Stimulated activated naive B cell treated with anti-CD40 and anti-IgM and Interleukin-4, amounts not matched to agents 10 μg/mL and 1 μg/mL and 100 μg/mL, for 72 hours (primary cell): ENCODE measurements around the gene KCNIP3.

Experiments
- ATAC-seq, 2 donors: fragments of 150-1000 bp; cut with Tn5 transposase; replicated peaks; 2 replicates each; pipeline ENCODE4 v1.10.0; 2021; ENCODE audit warnings: moderate library complexity in 1 of 2
- DNase-seq: peaks from one replicate; pipeline ENCODE4 v3.0.0; 2021
- H3K27ac Mint-ChIP-seq: one replicate; pipeline ENCODE4 v1.8.0; 2022; ENCODE audit warnings: mild to moderate bottlenecking, mixed read lengths
- H3K27me3 Mint-ChIP-seq, 2 donors: one replicate each; pipeline ENCODE4 v1.8.0; 2022; ENCODE audit warnings: mixed read lengths in 2 of 2
- H3K36me3 Mint-ChIP-seq, 2 donors: one replicate each; pipeline ENCODE4 v1.8.0; 2022; ENCODE audit warnings: mixed read lengths in 2 of 2, mild to moderate bottlenecking in 1 of 2
- H3K4me1 Mint-ChIP-seq, 2 donors: one replicate each; pipeline ENCODE4 v1.8.0; 2022; ENCODE audit warnings: mixed read lengths in 2 of 2, mild to moderate bottlenecking in 1 of 2
- H3K4me3 Mint-ChIP-seq, 2 donors: one replicate each; pipeline ENCODE4 v1.8.0; 2022; ENCODE audit warnings: mild to moderate bottlenecking in 2 of 2, mixed read lengths in 2 of 2, moderate library complexity in 1 of 2
- H3K9me3 Mint-ChIP-seq, 2 donors: one replicate each; pipeline ENCODE4 v1.8.0; 2022; ENCODE audit warnings: mixed read lengths in 2 of 2, mild to moderate bottlenecking in 1 of 2

The KCNIP3 gene

DNA sequence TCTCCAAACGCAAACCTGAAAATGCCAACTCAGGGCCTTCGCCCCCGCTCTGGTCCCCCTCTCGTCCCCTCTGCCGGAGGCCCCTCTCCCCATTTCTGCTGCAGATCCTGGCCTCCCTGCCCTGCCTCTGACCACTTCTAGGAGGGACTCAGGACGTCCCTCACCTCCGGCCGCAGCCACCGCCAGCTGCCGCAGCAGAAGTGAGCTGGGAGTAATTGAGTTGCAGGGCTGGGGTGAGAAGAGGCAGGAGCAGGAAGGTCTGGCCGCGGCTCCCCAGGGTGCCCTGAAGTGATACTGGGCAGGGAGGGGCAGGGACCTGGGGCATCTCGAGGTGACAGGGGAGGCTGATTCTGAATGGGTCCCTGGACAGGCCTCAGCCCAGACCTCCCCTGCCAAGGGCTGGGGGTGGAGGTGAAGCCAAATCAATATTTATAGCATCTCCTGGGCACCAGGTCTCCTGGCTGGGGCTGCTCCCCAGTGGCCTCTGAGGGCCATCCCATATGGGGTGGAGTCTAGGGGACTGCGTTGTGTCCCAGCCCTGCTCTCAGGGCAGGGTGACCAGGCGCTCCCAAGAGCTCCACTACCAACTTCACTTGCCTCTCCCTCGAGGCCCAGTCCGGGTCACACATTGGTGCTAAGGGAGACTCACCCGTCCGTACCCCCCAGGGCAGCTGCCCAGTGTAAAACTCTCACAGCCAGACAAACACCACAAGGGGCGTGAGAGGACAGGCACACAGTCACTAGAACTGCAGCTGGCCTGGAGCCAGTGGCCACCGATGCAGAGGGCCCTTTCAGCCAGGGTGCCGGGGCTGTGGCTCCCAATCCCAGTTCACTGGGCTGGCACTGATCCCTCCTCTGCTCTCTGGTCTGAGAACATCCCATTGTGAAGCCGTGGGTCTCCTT, 33.0 kb downstream of the KCNIP3 start:
- peaks cover 5% of the 10 kb centered on the region in 2 donors for H3K9me3 Mint-ChIP-seq
- H3K4me1 Mint-ChIP-seq = no peaks in the 10 kb centered on the region
- no peak overlapping the region for H3K4me3 Mint-ChIP-seq
- H3K27me3 Mint-ChIP-seq = peaks cover 0 to 7% of the 10 kb centered on the region in 2 donors
- ATAC-seq (no peak), DNase-seq (no peak)
- H3K36me3 Mint-ChIP-seq = no peaks in the 10 kb centered on the region
- H3K27ac Mint-ChIP-seq = no peak overlapping the region

GRCh38 chr2:95330794-95331338, 33.7 kb downstream of the KCNIP3 start:
- Mint-ChIP-seq H3K27ac (no peak overlapping the region), H3K27me3 (peaks cover 0 to 7% of the 10 kb centered on the region in 2 donors), H3K4me1 (no peaks in the 10 kb centered on the region), H3K9me3 (peaks cover under 1 to 1% of the 10 kb centered on the region in 2 donors), H3K36me3 (no peaks in the 10 kb centered on the region), H3K4me3 (no peak overlapping the region)
- ATAC-seq = no peak
- no peak for DNase-seq

- Mint-ChIP-seq H3K27me3 (peaks cover 0 to 7% of the 10 kb centered on the region in 2 donors), H3K4me3 (no peak overlapping the region), H3K9me3 (no peaks in the 10 kb centered on the region), H3K27ac (no peak overlapping the region), H3K36me3 (no peaks in the 10 kb centered on the region), H3K4me1 (no peaks in the 10 kb centered on the region)
- no peak for ATAC-seq
- DNase-seq = no peak
Observed at GRCh38 chr2:95331606-95332005, 34.5 kb downstream of the KCNIP3 start.

DNA sequence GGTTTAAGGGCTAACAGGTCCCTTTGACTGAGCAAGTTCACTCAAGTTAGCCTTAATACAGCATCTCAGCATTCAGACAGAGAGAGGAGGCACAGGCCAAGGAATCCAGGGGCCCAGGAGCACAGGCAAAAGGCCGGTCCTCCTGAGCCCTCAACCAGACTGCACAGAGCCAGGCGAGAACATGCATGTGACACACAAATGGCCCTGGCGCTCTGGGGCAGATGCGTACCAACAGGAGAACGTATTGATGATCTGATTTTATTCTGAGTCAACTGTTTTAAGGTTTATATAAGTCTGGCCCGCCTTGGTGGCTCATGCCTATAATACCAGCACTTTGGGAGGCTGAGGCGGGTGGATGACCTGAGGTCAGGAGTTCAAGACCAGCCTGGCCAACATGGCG, 34.9 kb downstream of the KCNIP3 start:
- Mint-ChIP-seq H3K36me3 (no peaks in the 10 kb centered on the region), H3K27me3 (peaks cover 0 to 7% of the 10 kb centered on the region in 2 donors), H3K9me3 (no peaks in the 10 kb centered on the region), H3K27ac (no peak overlapping the region), H3K4me3 (no peak overlapping the region), H3K4me1 (no peaks in the 10 kb centered on the region)
- ATAC-seq (no peak), DNase-seq (no peak)

DNA sequence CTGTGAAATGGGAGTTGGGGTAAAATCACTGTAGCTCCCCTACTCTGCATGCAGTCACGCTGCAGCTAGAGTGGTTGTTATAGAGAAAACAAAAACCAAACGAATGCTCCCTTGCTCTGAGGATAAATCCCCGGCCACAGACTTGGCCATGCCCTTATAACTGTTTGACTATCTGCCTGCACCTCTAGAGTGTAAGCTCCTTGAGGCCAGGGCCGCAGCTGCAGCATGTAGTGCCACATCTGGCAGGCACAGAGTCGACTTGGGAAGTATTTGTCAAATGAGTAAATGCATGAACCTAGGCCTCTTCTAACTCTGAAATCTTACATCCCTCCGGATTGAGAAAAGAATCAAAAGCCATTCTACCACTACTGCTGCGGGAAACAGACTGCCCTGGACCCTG, 35.9 kb downstream of the KCNIP3 start:
- H3K9me3 Mint-ChIP-seq = no peaks in the 10 kb centered on the region
- no peaks in the 10 kb centered on the region for H3K4me1 Mint-ChIP-seq
- H3K27me3 Mint-ChIP-seq = peaks cover 5 to 11% of the 10 kb centered on the region in 2 donors
- ATAC-seq (no peak), DNase-seq (no peak)
- H3K27ac Mint-ChIP-seq = no peak overlapping the region
- no peaks in the 10 kb centered on the region for H3K36me3 Mint-ChIP-seq
- no peak overlapping the region for H3K4me3 Mint-ChIP-seq

DNA sequence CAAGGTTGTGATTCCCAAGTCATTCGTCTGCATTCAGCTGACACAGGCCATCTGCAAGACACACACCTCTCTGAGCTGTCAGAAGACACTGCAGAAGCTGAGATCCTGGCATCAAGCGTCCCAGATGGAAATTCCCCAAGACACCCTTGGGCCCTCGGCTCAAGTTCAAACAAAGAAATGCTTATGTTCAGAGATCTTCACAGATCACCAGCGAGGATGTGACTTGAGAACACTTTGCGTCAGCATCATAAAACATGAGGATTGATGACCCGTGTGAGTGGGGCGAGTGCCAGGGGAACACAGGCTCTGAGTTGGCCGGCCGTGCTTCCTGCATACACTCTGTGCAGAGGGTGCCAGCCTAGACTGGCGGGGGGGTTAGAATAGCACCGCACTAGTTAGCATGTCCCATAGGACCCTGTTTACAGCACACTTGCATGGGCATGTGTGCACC, 36.8 kb downstream of the KCNIP3 start:
- ATAC-seq (no peak), DNase-seq (no peak)
- no peaks in the 10 kb centered on the region for H3K4me1 Mint-ChIP-seq
- H3K27me3 Mint-ChIP-seq = peaks cover 5 to 11% of the 10 kb centered on the region in 2 donors
- H3K36me3 Mint-ChIP-seq = no peaks in the 10 kb centered on the region
- H3K27ac Mint-ChIP-seq = no peak overlapping the region
- H3K4me3 Mint-ChIP-seq = no peak overlapping the region
- no peaks in the 10 kb centered on the region for H3K9me3 Mint-ChIP-seq

DNA sequence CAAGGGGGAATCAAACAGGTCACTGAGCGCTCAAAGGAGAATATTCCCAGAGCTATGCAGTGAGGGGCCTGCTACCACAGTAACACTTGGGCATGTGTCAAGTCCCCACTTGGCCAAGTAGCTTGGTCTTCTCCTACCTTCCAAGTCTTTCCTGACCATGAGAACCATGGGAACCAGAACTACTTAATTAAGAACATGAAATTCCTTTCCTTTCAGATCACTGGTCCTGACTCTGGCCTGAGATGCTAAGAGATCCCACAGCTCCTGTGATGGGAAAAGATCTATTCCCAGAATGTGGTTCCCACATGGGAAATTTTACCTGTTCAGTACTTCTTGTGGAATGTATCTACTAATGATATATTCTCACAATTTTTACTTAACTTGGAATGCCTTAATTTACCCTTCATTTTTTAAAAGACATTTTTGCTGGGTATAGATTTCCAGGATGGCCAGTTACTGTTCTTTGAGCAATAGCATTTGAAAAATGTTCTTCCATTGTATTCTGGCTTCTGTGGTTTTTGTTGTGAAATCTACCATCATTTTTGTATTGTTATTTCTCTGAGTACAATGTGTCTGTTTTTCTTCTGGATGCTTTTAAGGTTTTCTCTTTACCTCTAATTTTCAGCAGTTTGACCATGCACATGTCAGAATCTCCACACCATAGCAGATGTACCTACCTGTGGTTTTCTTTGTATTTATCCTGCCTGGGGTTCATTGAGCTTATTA, 37.9 kb downstream of the KCNIP3 start:
- ATAC-seq = no peak
- Mint-ChIP-seq H3K27me3 (peaks cover 11% of the 10 kb centered on the region in 2 donors), H3K4me3 (no peak overlapping the region), H3K36me3 (no peaks in the 10 kb centered on the region), H3K27ac (no peak overlapping the region), H3K4me1 (no peaks in the 10 kb centered on the region), H3K9me3 (no peaks in the 10 kb centered on the region)
- no peak for DNase-seq

GRCh38 chr2:95336406-95336805, 39.3 kb downstream of the KCNIP3 start:
- Mint-ChIP-seq H3K9me3 (no peaks in the 10 kb centered on the region), H3K27me3 (peaks cover 11 to 18% of the 10 kb centered on the region in 2 donors), H3K4me3 (no peak overlapping the region), H3K36me3 (no peaks in the 10 kb centered on the region), H3K4me1 (no peaks in the 10 kb centered on the region), H3K27ac (no peak overlapping the region)
- ATAC-seq = no peak
- DNase-seq = no peak

GRCh38 chr2:95337829-95338228, 40.7 kb downstream of the KCNIP3 start:
- Mint-ChIP-seq H3K4me3 (no peak overlapping the region), H3K36me3 (no peaks in the 10 kb centered on the region)

GRCh38 chr2:95342556-95343320, 45.6 kb downstream of the KCNIP3 start:
- H3K36me3 Mint-ChIP-seq = no peaks in the 10 kb centered on the region
- DNase-seq (no peak), ATAC-seq (no peak)
- H3K9me3 Mint-ChIP-seq = no peaks in the 10 kb centered on the region
- H3K27ac Mint-ChIP-seq = no peak overlapping the region
- peaks cover 31 to 62% of the 10 kb centered on the region in 2 donors for H3K27me3 Mint-ChIP-seq
- peaks cover 3 to 11% of the 10 kb centered on the region in 2 donors for H3K4me1 Mint-ChIP-seq
- no peak overlapping the region for H3K4me3 Mint-ChIP-seq

More at GRCh38 chr2:95337829-95338228, 40.7 kb downstream of the KCNIP3 start:
- Mint-ChIP-seq H3K27me3 (peaks cover 19 to 29% of the 10 kb centered on the region in 2 donors), H3K4me1 (no peaks in the 10 kb centered on the region), H3K9me3 (no peaks in the 10 kb centered on the region), H3K27ac (no peak overlapping the region)
- no peak for DNase-seq
- no peak for ATAC-seq

- no peaks in the 10 kb centered on the region for H3K36me3 Mint-ChIP-seq
- H3K9me3 Mint-ChIP-seq = no peaks in the 10 kb centered on the region
- ATAC-seq = no peak
Observed at GRCh38 chr2:95343429-95344214, 46.5 kb downstream of the KCNIP3 start.

DNA sequence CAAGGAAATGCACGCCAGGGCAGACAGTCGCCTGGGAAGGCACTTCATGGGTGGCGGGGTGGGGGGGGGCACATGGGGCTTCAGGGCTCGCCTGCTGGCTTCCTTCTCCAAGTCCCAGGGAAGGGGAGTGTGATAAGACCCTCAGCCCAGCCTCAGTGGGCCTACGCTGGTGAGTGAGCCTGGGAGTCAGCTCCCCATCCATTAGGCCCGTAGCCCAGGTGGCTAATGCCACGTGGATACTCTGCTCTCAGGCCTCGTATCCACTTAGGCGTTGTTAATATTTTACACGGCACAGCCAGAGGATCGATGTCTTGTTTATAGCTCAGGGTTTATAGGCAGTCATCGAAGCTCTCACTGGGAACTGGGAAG, 47.1 kb downstream of the KCNIP3 start:
- no peak overlapping the region for H3K4me3 Mint-ChIP-seq
- H3K27me3 Mint-ChIP-seq = peaks cover 38 to 72% of the 10 kb centered on the region in 2 donors

More at GRCh38 chr2:95343429-95344214, 46.5 kb downstream of the KCNIP3 start:
- Mint-ChIP-seq H3K27ac (no peak overlapping the region), H3K27me3 (peaks cover 38 to 69% of the 10 kb centered on the region in 2 donors), H3K4me3 (no peak overlapping the region), H3K4me1 (peaks cover 3 to 11% of the 10 kb centered on the region in 2 donors)
- no peak for DNase-seq

DNA sequence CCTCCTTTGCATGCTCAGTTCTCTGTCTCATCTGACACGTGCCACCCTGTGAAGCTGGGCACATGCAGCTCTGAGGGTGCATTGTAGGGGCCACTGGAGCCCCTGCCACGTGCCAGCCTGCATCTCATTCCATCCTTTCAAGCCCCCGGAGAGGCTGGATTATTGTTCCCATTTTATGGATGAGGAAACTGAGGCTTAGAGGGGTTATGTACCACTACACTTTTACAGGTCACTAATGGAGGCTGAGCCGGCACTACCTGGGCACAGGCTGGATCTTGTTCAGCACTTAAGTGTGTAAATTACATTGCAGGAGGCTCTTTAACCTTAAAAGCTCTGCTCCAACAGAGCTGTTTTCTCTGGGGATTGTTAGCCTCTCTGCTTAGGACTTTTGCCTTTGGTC, 47.5 kb downstream of the KCNIP3 start:
- DNase-seq (no peak), ATAC-seq (no peak)
- Mint-ChIP-seq H3K36me3 (no peaks in the 10 kb centered on the region), H3K27ac (no peak overlapping the region), H3K4me1 (peaks cover 3 to 11% of the 10 kb centered on the region in 2 donors), H3K9me3 (no peaks in the 10 kb centered on the region), H3K27me3 (peaks cover 38 to 75% of the 10 kb centered on the region in 2 donors), H3K4me3 (no peak overlapping the region)

More for the DNA sequence above, 47.1 kb downstream of the KCNIP3 start:
- no peaks in the 10 kb centered on the region for H3K36me3 Mint-ChIP-seq
- ATAC-seq (no peak), DNase-seq (no peak)
- peaks cover 3 to 11% of the 10 kb centered on the region in 2 donors for H3K4me1 Mint-ChIP-seq
- H3K27ac Mint-ChIP-seq = no peak overlapping the region
- no peaks in the 10 kb centered on the region for H3K9me3 Mint-ChIP-seq
